ENCODE results near the gene CYTH1.

CYTH1 gene

GRCh38 chr17:78645421-78646295 is 136.4 kb downstream of the CYTH1 start:
- peak; percentile 59 for DNase-seq (ENCODE audit: low spot score)

- DNase-seq (ENCODE audit: low spot score): no peak
Measured at GRCh38 chr17:78644931-78645351, 137.1 kb downstream of the CYTH1 start.

GRCh38 chr17:78644224-78644623 is 137.8 kb downstream of the CYTH1 start:
- no peak for DNase-seq (ENCODE audit: low spot score)

- no peak for DNase-seq (ENCODE audit: low spot score)
Measured at GRCh38 chr17:78643326-78643725, 138.7 kb downstream of the CYTH1 start.

GRCh38 chr17:78642707-78643106 is 139.4 kb downstream of the CYTH1 start:
- no peak for DNase-seq (ENCODE audit: low spot score)

GRCh38 chr17:78641666-78642065 is 140.4 kb downstream of the CYTH1 start:
- no peak for DNase-seq (ENCODE audit: low spot score)

- no peak for DNase-seq (ENCODE audit: low spot score)
Measured at GRCh38 chr17:78641243-78641642, 140.8 kb downstream of the CYTH1 start.

- DNase-seq (ENCODE audit: low spot score): no peak
Measured at GRCh38 chr17:78640700-78641099, 141.4 kb downstream of the CYTH1 start.

- DNase-seq (ENCODE audit: low spot score): no peak
Measured at GRCh38 chr17:78637643-78638420, 144.2 kb downstream of the CYTH1 start.

GRCh38 chr17:78637146-78637545 is 144.9 kb downstream of the CYTH1 start:
- DNase-seq (ENCODE audit: low spot score): no peak

- no peak for DNase-seq (ENCODE audit: low spot score)
Measured at GRCh38 chr17:78634154-78634553, 147.9 kb downstream of the CYTH1 start.

- no peak for DNase-seq (ENCODE audit: low spot score)
Measured at GRCh38 chr17:78629436-78629995, 152.6 kb downstream of the CYTH1 start.

- no peak for DNase-seq (ENCODE audit: low spot score)
Measured at GRCh38 chr17:78628547-78629435, 153.3 kb downstream of the CYTH1 start.

GRCh38 chr17:78624324-78625151 is 157.5 kb downstream of the CYTH1 start:
- DNase-seq (ENCODE audit: low spot score): no peak

Measured in putamen (tissue), 1 donor.